GM23338 (cell line): Measurements from ENCODE around the gene SPATS1. TPM values are rescaled to one million over a fixed set of nuclear protein-coding genes. Genes with fewer than 3 reads are reported as not detected.

Experiments
- ATAC-seq: fragments of 200-7000 bp; cut with Tn5 transposase; 3 replicates; pipeline ENCODE4 v1.9.1; 2020
- DNase-seq: peaks from one replicate; pipeline ENCODE4 v3.0.0-alpha.2; 2015; ENCODE audit warnings: low spot score
- H2AFZ ChIP-seq: fragments of 200-600 bp; sonication (generic); 2 replicates; pipeline ENCODE4 v1.8.0; 2016; ENCODE audit warnings: antibody characterized with exemption, mild to moderate bottlenecking, moderate library complexity
- H3F3A ChIP-seq: fragments of 200-600 bp; sonication (generic); replicated peaks from 2 replicates; pipeline ENCODE4 v1.8.0; 2017; ENCODE audit warnings: antibody characterized with exemption, mixed run types, low read depth
- H3K27ac ChIP-seq: fragments of 200-600 bp; sonication (generic); 2 replicates; pipeline ENCODE4 v1.6.1; 2016; ENCODE audit warnings: low read depth
- H3K27me3 ChIP-seq: fragments of 200-600 bp; sonication (generic); 2 replicates; pipeline ENCODE4 v1.8.0; 2016; ENCODE audit warnings: mild to moderate bottlenecking, mixed run types, moderate library complexity; ENCODE audit not compliant: insufficient read depth
- H3K36me3 ChIP-seq: fragments of 200-600 bp; sonication (generic); 2 replicates; pipeline ENCODE4 v1.8.0; 2016; ENCODE audit warnings: mild to moderate bottlenecking; ENCODE audit not compliant: insufficient read depth
- H3K4me1 ChIP-seq: fragments of 200-600 bp; sonication (generic); 2 replicates; pipeline ENCODE4 v1.8.0; 2016; ENCODE audit warnings: mild to moderate bottlenecking, moderate library complexity; ENCODE audit not compliant: insufficient read depth
- H3K4me2 ChIP-seq: fragments of 200-600 bp; sonication (generic); 2 replicates; pipeline ENCODE4 v1.7.1; 2017; ENCODE audit warnings: mixed run types
- H3K4me3 ChIP-seq: fragments of 200-600 bp; sonication (generic); 2 replicates; pipeline ENCODE4 v1.6.1; 2016; ENCODE audit warnings: mixed run types
- H3K79me2 ChIP-seq: fragments of 200-600 bp; sonication (generic); replicated peaks from 2 replicates; pipeline ENCODE4 v1.8.0; 2017; ENCODE audit warnings: mild to moderate bottlenecking; ENCODE audit not compliant: insufficient read depth
- H3K9me2 ChIP-seq: fragments of 200-600 bp; sonication (generic); 2 replicates; pipeline ENCODE4 v1.8.0; 2017; ENCODE audit not compliant: insufficient read depth
- H4K20me1 ChIP-seq: fragments of 200-600 bp; sonication (generic); replicated peaks from 2 replicates; pipeline ENCODE4 v1.8.0; 2017; ENCODE audit warnings: mild to moderate bottlenecking; ENCODE audit not compliant: insufficient read depth
- H3K27ac Mint-ChIP-seq: 2 replicates; pipeline ENCODE4 v1.8.0; 2020; ENCODE audit warnings: inconsistent platforms, mild to moderate bottlenecking, moderate library complexity, mixed read lengths
- H3K27me3 Mint-ChIP-seq: 3 replicates; pipeline ENCODE4 v1.8.0; 2022; ENCODE audit warnings: low read depth, mild to moderate bottlenecking, moderate library complexity, mixed read lengths, inconsistent platforms; ENCODE audit not compliant: insufficient read depth, poor library complexity
- H3K36me3 Mint-ChIP-seq: 3 replicates; pipeline ENCODE4 v1.8.0; 2021; ENCODE audit warnings: low read depth, mild to moderate bottlenecking, inconsistent platforms, moderate library complexity, mixed read lengths
- H3K4me1 Mint-ChIP-seq: 3 replicates; pipeline ENCODE4 v1.8.0; 2020; ENCODE audit warnings: mild to moderate bottlenecking, inconsistent platforms, mixed read lengths
- H3K4me3 Mint-ChIP-seq: 3 replicates; pipeline ENCODE4 v1.8.0; 2021; ENCODE audit warnings: moderate library complexity, mild to moderate bottlenecking, inconsistent platforms, mixed read lengths
- H3K9me3 Mint-ChIP-seq: 3 replicates; pipeline ENCODE4 v1.8.0; 2020; ENCODE audit warnings: moderate library complexity, mild to moderate bottlenecking, inconsistent platforms, mixed read lengths
- CREB1 ChIP-seq: fragments of 250-450 bp; sonication (Bioruptor Pico); IDR thresholded peaks from 2 replicates; pipeline ENCODE4 v1.5.0; 2020; ENCODE audit warnings: low read depth, mild to moderate bottlenecking, moderate library complexity
- EZH2 ChIP-seq: fragments of 200-600 bp; sonication (generic); IDR thresholded peaks from one replicate; pipeline ENCODE4 v1.8.0; 2017; ENCODE audit warnings: antibody characterized with exemption, mild to moderate bottlenecking, low read depth; ENCODE audit not compliant: unreplicated experiment
- JUNB ChIP-seq: IDR thresholded peaks from one replicate; pipeline ENCODE4 v1.6.1; 2016; ENCODE audit warnings: antibody characterized with exemption; ENCODE audit not compliant: unreplicated experiment
- POLR2AphosphoS5 ChIP-seq: IDR thresholded peaks from 2 replicates; pipeline ENCODE4 v1.6.1; 2016; ENCODE audit warnings: antibody characterized with exemption, low read depth
- ZNF331 ChIP-seq: fragments of 250-450 bp; sonication (Bioruptor Pico); IDR thresholded peaks from 2 replicates; pipeline ENCODE4 v1.5.0; 2020; ENCODE audit warnings: low read depth, mild to moderate bottlenecking, moderate library complexity
- polyA plus RNA-seq: library from polyadenylated mRNA; unstranded; fragments of >200 nt; fragmentation: Nextera tagmentation; extraction: Ambion mirVana; gene quantifications from 2 replicates; pipeline ENCODE4 v1.2.1, GENCODE V29; 2016
- total RNA-seq: library from RNA; depleted of rRNA; stranded (reverse); fragments of >200 nt; shearing (Covaris generic); gene quantifications from 2 replicates; pipeline ENCODE4 v1.2.3, GENCODE V29; 2014
- TF ChIP-seq, protein P1 (sequence below), 2 experiments: fragments of 200-600 bp in 1 of 2; sonication (generic) in 1 of 2; conservative IDR thresholded peaks; 2 replicates each; pipeline versions ENCODE4 v1.5.1 to v1.6.1; 2016 to 2017; ENCODE audit warnings: antibody characterized with exemption in 2 of 2, low read depth in 2 of 2, mild to moderate bottlenecking in 2 of 2, moderate library complexity in 1 of 2
- TF ChIP-seq, protein P2 (sequence below): IDR thresholded peaks from one replicate; pipeline ENCODE4 v1.6.1; 2018; ENCODE audit warnings: antibody characterized with exemption; ENCODE audit not compliant: unreplicated experiment
- TF ChIP-seq, protein P3 (sequence below): IDR thresholded peaks from 2 replicates; pipeline ENCODE4 v1.6.1; 2016; ENCODE audit warnings: antibody characterized with exemption

SPATS1 gene
- total and polyA plus RNA-seq, 2 experiments from 2014 or later = not detected

DNA sequence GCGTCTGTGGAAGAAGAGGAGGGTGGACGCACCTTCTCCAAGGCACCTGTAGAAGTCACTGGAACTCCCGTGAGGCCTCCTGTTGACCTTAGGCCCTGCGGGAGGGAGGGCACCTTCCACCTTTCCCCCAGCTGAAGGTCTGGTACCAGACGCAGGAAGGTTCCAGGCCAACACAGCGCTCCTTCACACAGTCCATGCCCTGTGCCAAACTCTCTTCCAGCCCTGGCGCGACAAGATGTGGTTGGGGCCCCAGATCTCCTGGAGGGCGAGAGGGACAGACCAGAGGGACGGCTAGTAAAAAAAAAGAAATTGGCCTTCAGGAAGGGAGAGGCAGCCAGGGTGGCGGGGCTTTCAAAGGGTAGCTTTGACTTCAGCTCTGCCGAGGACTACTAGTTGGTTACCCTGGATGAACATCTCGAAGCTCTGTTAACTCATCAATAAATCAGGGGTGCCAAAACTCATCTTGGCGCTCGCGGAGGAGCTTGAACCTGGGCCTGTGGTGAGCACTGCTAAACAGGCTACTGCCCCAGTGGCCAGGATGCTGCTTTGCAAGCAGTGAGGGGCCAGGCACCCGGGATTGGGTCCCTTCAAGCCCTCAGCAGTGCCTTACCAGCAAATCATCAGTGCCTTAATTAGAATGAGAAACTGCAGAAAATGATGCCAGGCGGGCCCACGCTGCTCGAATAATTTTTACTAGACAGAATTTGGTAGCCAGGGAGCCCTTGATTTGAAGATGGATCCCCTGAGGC, 44.2 kb upstream of the SPATS1 start:
- H2AFZ ChIP-seq = peak overlapping the region; percentile 66
- Mint-ChIP-seq H3K4me3 (peak overlapping the region; percentile 81), H3K9me3 (no peaks in the 10 kb centered on the region; the same call in 2 of the 3 replicates), H3K4me1 (peaks cover 13% of the 10 kb centered on the region), H3K27me3 (peaks cover 35% of the 10 kb centered on the region), H3K27ac (no peak overlapping the region), H3K36me3 (peaks cover 39% of the 10 kb centered on the region)
- no peaks in the 10 kb centered on the region; the same call in 1 of the 2 replicates for H3K4me1 ChIP-seq
- H3K79me2 ChIP-seq = no peaks in the 10 kb centered on the region
- peaks cover 31% of the 10 kb centered on the region for H3K27me3 ChIP-seq
- H3F3A ChIP-seq = peaks cover 15% of the 10 kb centered on the region; the same call in 1 of the 2 replicates
- peak; percentile 50; the same call in 1 of the 2 replicates for TF ChIP-seq POLR2AphosphoS5
- TF ChIP-seq, protein P1, sequence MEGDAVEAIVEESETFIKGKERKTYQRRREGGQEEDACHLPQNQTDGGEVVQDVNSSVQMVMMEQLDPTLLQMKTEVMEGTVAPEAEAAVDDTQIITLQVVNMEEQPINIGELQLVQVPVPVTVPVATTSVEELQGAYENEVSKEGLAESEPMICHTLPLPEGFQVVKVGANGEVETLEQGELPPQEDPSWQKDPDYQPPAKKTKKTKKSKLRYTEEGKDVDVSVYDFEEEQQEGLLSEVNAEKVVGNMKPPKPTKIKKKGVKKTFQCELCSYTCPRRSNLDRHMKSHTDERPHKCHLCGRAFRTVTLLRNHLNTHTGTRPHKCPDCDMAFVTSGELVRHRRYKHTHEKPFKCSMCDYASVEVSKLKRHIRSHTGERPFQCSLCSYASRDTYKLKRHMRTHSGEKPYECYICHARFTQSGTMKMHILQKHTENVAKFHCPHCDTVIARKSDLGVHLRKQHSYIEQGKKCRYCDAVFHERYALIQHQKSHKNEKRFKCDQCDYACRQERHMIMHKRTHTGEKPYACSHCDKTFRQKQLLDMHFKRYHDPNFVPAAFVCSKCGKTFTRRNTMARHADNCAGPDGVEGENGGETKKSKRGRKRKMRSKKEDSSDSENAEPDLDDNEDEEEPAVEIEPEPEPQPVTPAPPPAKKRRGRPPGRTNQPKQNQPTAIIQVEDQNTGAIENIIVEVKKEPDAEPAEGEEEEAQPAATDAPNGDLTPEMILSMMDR (conservative IDR thresholded peaks at IDR 0.05; ENCODE audit: low read depth in 2 of 2) = 0 out of 4 replicates have a peak, but pooled peaks of 1 of the 2 experiments have one; percentile 14
- TF ChIP-seq, protein P2, sequence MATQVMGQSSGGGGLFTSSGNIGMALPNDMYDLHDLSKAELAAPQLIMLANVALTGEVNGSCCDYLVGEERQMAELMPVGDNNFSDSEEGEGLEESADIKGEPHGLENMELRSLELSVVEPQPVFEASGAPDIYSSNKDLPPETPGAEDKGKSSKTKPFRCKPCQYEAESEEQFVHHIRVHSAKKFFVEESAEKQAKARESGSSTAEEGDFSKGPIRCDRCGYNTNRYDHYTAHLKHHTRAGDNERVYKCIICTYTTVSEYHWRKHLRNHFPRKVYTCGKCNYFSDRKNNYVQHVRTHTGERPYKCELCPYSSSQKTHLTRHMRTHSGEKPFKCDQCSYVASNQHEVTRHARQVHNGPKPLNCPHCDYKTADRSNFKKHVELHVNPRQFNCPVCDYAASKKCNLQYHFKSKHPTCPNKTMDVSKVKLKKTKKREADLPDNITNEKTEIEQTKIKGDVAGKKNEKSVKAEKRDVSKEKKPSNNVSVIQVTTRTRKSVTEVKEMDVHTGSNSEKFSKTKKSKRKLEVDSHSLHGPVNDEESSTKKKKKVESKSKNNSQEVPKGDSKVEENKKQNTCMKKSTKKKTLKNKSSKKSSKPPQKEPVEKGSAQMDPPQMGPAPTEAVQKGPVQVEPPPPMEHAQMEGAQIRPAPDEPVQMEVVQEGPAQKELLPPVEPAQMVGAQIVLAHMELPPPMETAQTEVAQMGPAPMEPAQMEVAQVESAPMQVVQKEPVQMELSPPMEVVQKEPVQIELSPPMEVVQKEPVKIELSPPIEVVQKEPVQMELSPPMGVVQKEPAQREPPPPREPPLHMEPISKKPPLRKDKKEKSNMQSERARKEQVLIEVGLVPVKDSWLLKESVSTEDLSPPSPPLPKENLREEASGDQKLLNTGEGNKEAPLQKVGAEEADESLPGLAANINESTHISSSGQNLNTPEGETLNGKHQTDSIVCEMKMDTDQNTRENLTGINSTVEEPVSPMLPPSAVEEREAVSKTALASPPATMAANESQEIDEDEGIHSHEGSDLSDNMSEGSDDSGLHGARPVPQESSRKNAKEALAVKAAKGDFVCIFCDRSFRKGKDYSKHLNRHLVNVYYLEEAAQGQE = no peak
- no peak for TF ChIP-seq JUNB
- peak; percentile 49 for ATAC-seq
- no peak overlapping the region for H3K27ac ChIP-seq
- peak overlapping the region; percentile 91 for H3K4me2 ChIP-seq
- no peaks in the 10 kb centered on the region for H3K36me3 ChIP-seq
- 0 out of 2 replicates have a peak, but pooled peaks cover 3% of the 10 kb centered on the region for H4K20me1 ChIP-seq
- H3K4me3 ChIP-seq = peak overlapping the region; percentile 90
- no peaks in the 10 kb centered on the region for H3K9me2 ChIP-seq
- peak; percentile 56 for DNase-seq

DNA sequence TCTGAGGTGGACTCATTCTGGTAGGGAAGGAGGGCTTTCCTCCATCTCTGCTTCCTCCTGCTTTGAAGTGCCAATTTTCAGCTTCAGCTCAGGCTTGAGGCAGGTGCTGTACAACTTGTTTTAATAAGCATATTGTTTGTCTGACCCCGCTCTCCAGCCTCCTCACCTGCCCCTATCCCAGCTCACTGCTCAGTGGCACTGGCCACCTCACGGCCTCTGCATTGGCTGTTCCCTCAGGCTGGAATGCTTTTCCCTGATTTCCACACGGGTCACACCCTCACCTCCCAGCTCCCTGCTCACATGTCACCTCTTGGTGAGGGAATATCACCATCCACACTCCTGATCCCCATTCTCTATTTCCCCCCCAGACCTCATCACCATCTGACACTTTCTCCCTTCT, 43.6 kb upstream of the SPATS1 start:
- peaks cover 45% of the 10 kb centered on the region for H3K36me3 Mint-ChIP-seq
- Histone ChIP-seq H2AFZ (no peak overlapping the region), H4K20me1 (0 out of 2 replicates have a peak, but pooled peaks cover 3% of the 10 kb centered on the region), H3K9me2 (no peaks in the 10 kb centered on the region), H3K36me3 (peaks cover 3% of the 10 kb centered on the region; the same call in 1 of the 2 replicates), H3K4me2 (no peak overlapping the region), H3K4me3 (no peak overlapping the region), H3K79me2 (no peaks in the 10 kb centered on the region), H3K27ac (no peak overlapping the region), H3K4me1 (no peaks in the 10 kb centered on the region; the same call in 1 of the 2 replicates), H3F3A (peaks cover 15% of the 10 kb centered on the region; the same call in 1 of the 2 replicates), H3K27me3 (peaks cover 31% of the 10 kb centered on the region)
- no peak for DNase-seq
- H3K27me3 Mint-ChIP-seq = peaks cover 30% of the 10 kb centered on the region
- H3K27ac Mint-ChIP-seq = no peak overlapping the region
- no peaks in the 10 kb centered on the region; the same call in 2 of the 3 replicates for H3K9me3 Mint-ChIP-seq
- peak overlapping the region; percentile 24; the same call in 1 of the 3 replicates for H3K4me3 Mint-ChIP-seq
- H3K4me1 Mint-ChIP-seq = peaks cover 13% of the 10 kb centered on the region
- no peak for ATAC-seq
- TF ChIP-seq EZH2 (no peak), ZNF331 (CRISPR knock-in tag) (no peak), CREB1 (CRISPR knock-in tag) (no peak)
- TF ChIP-seq, protein P2 = no peak
- TF ChIP-seq, protein P3, sequence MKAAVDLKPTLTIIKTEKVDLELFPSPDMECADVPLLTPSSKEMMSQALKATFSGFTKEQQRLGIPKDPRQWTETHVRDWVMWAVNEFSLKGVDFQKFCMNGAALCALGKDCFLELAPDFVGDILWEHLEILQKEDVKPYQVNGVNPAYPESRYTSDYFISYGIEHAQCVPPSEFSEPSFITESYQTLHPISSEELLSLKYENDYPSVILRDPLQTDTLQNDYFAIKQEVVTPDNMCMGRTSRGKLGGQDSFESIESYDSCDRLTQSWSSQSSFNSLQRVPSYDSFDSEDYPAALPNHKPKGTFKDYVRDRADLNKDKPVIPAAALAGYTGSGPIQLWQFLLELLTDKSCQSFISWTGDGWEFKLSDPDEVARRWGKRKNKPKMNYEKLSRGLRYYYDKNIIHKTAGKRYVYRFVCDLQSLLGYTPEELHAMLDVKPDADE = no peak
- TF ChIP-seq, protein P1 (conservative IDR thresholded peaks at IDR 0.05; ENCODE audit: low read depth in 2 of 2) = no peak
